ENCODE results near the gene FAM181A. TPM values are rescaled to one million over a fixed set of nuclear protein-coding genes. Genes with fewer than 3 reads are reported as not detected.
A peak's percentile ranks its signal among the peaks of the same experiment; 100 is the strongest.

The FAM181A gene
- total RNA-seq, 2 experiments from 2014 or later: not detected

- peaks cover 96% of the 10 kb centered on the region for H3K4me1 Mint-ChIP-seq
- no peak for DNase-seq
- H3K36me3 Mint-ChIP-seq (ENCODE audit: low read depth): peaks cover 55% of the 10 kb centered on the region
- H3K9me3 Mint-ChIP-seq: no peaks in the 10 kb centered on the region
- ChIA-PET CTCF (interaction anchor here (0.5 to 13.3 kb wide), 3 partner anchors 13 to 777 kb away, joined by 3 to 156 read pairs (median 88); no protein-coding TSS in a partner anchor), POLR2A (interaction anchor here (3.1 to 12.1 kb wide), 4 partner anchors 11 to 43 kb away, joined by 18 to 616 read pairs (median 20); partner anchors contain the start of gene ASB2)
- H3K27ac Mint-ChIP-seq: peak overlapping the region; percentile 99
- peak overlapping the region; percentile 91 for H3K4me3 Mint-ChIP-seq
- no peaks in the 10 kb centered on the region for H3K27me3 Mint-ChIP-seq
These were observed 30.2 kb downstream of the FAM181A start for GRCh38 chr14:93957333-93957710.

- CTCF ChIA-PET: interaction anchor here (0.5 to 13.3 kb wide), 8 partner anchors 12 to 843 kb away, joined by 3 to 156 read pairs (median 4); no protein-coding TSS in a partner anchor
- Mint-ChIP-seq H3K27ac (peak overlapping the region; percentile 99), H3K4me3 (peak overlapping the region; percentile 91)
These were observed 30.8 kb downstream of the FAM181A start for GRCh38 chr14:93957751-93958566.

GRCh38 chr14:93958567-93959238 lies 31.6 kb downstream of the FAM181A start:
- H3K4me1 Mint-ChIP-seq: peaks cover 96% of the 10 kb centered on the region
- ChIA-PET CTCF (interaction anchor here (0.9 to 13.3 kb wide), 10 partner anchors 12 to 843 kb away, joined by 3 to 156 read pairs (median 4); partner anchors contain the start of gene ASB2), POLR2A (interaction anchor here (0.9 to 12.1 kb wide), 13 partner anchors 9 to 170 kb away, joined by 3 to 616 read pairs (median 4); partner anchors contain the start of genes ASB2, DDX24, IFI27L1 and OTUB2)
- H3K27me3 Mint-ChIP-seq: no peaks in the 10 kb centered on the region
- DNase-seq: no peak
- H3K9me3 Mint-ChIP-seq: no peaks in the 10 kb centered on the region
- H3K36me3 Mint-ChIP-seq (ENCODE audit: low read depth): peaks cover 45% of the 10 kb centered on the region
- peak overlapping the region; percentile 75 for H3K4me3 Mint-ChIP-seq
- peak overlapping the region; percentile 99 for H3K27ac Mint-ChIP-seq

More at GRCh38 chr14:93957751-93958566, 30.8 kb downstream of the FAM181A start:
- H3K27me3 Mint-ChIP-seq: no peaks in the 10 kb centered on the region
- H3K36me3 Mint-ChIP-seq (ENCODE audit: low read depth): peaks cover 49% of the 10 kb centered on the region
- peaks cover 96% of the 10 kb centered on the region for H3K4me1 Mint-ChIP-seq
- POLR2A ChIA-PET: interaction anchor here (1.0 to 12.1 kb wide), 11 partner anchors 8 to 170 kb away, joined by 3 to 616 read pairs (median 4); partner anchors contain the start of genes ASB2 and OTUB2
- no peak for DNase-seq
- no peaks in the 10 kb centered on the region for H3K9me3 Mint-ChIP-seq

- Mint-ChIP-seq H3K4me3 (peak overlapping the region; percentile 75), H3K27ac (peak overlapping the region; percentile 99), H3K36me3 (ENCODE audit: low read depth) (peaks cover 43% of the 10 kb centered on the region), H3K9me3 (no peaks in the 10 kb centered on the region), H3K27me3 (no peaks in the 10 kb centered on the region), H3K4me1 (peaks cover 96% of the 10 kb centered on the region)
- DNase-seq: peak; percentile 96
- ChIA-PET CTCF (interaction anchor here (0.9 to 13.3 kb wide), 10 partner anchors 11 to 844 kb away, joined by 3 to 156 read pairs (median 4); partner anchors contain the start of gene ASB2), POLR2A (interaction anchor here (0.9 to 12.1 kb wide), 17 partner anchors 9 to 169 kb away, joined by 3 to 616 read pairs (median 4); partner anchors contain the start of genes ASB2, DDX24, IFI27L1 and OTUB2)
These were observed 32.3 kb downstream of the FAM181A start for GRCh38 chr14:93959239-93960107.

GRCh38 chr14:93960108-93960475 lies 32.9 kb downstream of the FAM181A start:
- Mint-ChIP-seq H3K36me3 (ENCODE audit: low read depth) (peaks cover 43% of the 10 kb centered on the region), H3K4me3 (peak overlapping the region; percentile 75), H3K4me1 (peaks cover 96% of the 10 kb centered on the region), H3K27ac (peak overlapping the region; percentile 99), H3K27me3 (no peaks in the 10 kb centered on the region), H3K9me3 (peaks cover 5% of the 10 kb centered on the region)
- ChIA-PET POLR2A (interaction anchor here (0.9 to 12.1 kb wide), 12 partner anchors 7 to 120 kb away, joined by 3 to 616 read pairs (median 5); partner anchors contain the start of genes ASB2, CCDC197, DDX24 and IFI27L1), CTCF (interaction anchor here (1.0 to 13.3 kb wide), 8 partner anchors 10 to 41 kb away, joined by 3 to 156 read pairs (median 4); partner anchors contain the start of gene ASB2)
- no peak for DNase-seq

- Mint-ChIP-seq H3K27ac (peak overlapping the region; percentile 100), H3K27me3 (no peaks in the 10 kb centered on the region), H3K9me3 (peaks cover 8% of the 10 kb centered on the region), H3K36me3 (ENCODE audit: low read depth) (peaks cover 47% of the 10 kb centered on the region), H3K4me1 (peaks cover 97% of the 10 kb centered on the region), H3K4me3 (peak overlapping the region; percentile 58)
- CTCF ChIA-PET: interaction anchor here (1.0 to 13.3 kb wide), 10 partner anchors 10 to 43 kb away, joined by 3 to 156 read pairs (median 4); partner anchors contain the start of gene ASB2
- DNase-seq: no peak
- POLR2A ChIA-PET: interaction anchor here (1.0 to 12.1 kb wide), 9 partner anchors 8 to 119 kb away, joined by 3 to 616 read pairs (median 15); partner anchors contain the start of genes ASB2, CCDC197, DDX24 and IFI27L1
These were observed 33.8 kb downstream of the FAM181A start for GRCh38 chr14:93960774-93961438.

- H3K4me3 Mint-ChIP-seq: peak overlapping the region; percentile 58
- ChIA-PET POLR2A (interaction anchor here (1.3 to 12.1 kb wide), 3 partner anchors 9 to 15 kb away, joined by 4 to 616 read pairs (median 14); partner anchors contain the start of gene ASB2), CTCF (interaction anchor here (1.0 to 13.3 kb wide), 6 partner anchors 9 to 42 kb away, joined by 3 to 156 read pairs (median 20); partner anchors contain the start of gene ASB2)
- H3K9me3 Mint-ChIP-seq: peaks cover 8% of the 10 kb centered on the region
- peaks cover 97% of the 10 kb centered on the region for H3K4me1 Mint-ChIP-seq
- H3K27me3 Mint-ChIP-seq: no peaks in the 10 kb centered on the region
- peak overlapping the region; percentile 100 for H3K27ac Mint-ChIP-seq
- peaks cover 55% of the 10 kb centered on the region for H3K36me3 Mint-ChIP-seq (ENCODE audit: low read depth)
- no peak for DNase-seq
These were observed 34.5 kb downstream of the FAM181A start for GRCh38 chr14:93961620-93962019.

- Mint-ChIP-seq H3K27me3 (no peaks in the 10 kb centered on the region), H3K27ac (peak overlapping the region; percentile 100), H3K4me1 (peaks cover 97% of the 10 kb centered on the region), H3K9me3 (peaks cover 8% of the 10 kb centered on the region), H3K36me3 (ENCODE audit: low read depth) (peaks cover 63% of the 10 kb centered on the region), H3K4me3 (peak overlapping the region; percentile 71)
- CTCF ChIA-PET: interaction anchor here (0.8 to 13.3 kb wide), 9 partner anchors 8 to 38 kb away, joined by 3 to 156 read pairs (median 8); partner anchors contain the start of gene ASB2
- peak; percentile 84 for DNase-seq
- POLR2A ChIA-PET: interaction anchor here (0.8 to 12.1 kb wide), 21 partner anchors 7 to 848 kb away, joined by 3 to 616 read pairs (median 4); partner anchors contain the start of genes ASB2, CCDC197, DDX24 and IFI27L1
These were observed 35.8 kb downstream of the FAM181A start for GRCh38 chr14:93962701-93963601.

GRCh38 chr14:93963692-93964091 lies 36.5 kb downstream of the FAM181A start:
- Mint-ChIP-seq H3K27me3 (no peaks in the 10 kb centered on the region), H3K4me1 (peaks cover 92% of the 10 kb centered on the region), H3K9me3 (peaks cover 8% of the 10 kb centered on the region), H3K4me3 (peak overlapping the region; percentile 28), H3K36me3 (ENCODE audit: low read depth) (peaks cover 66% of the 10 kb centered on the region), H3K27ac (peak overlapping the region; percentile 100)
- ChIA-PET CTCF (interaction anchor here (0.8 to 13.3 kb wide), 9 partner anchors 7 to 37 kb away, joined by 3 to 156 read pairs (median 8); partner anchors contain the start of gene ASB2), POLR2A (interaction anchor here (0.8 to 12.1 kb wide), 19 partner anchors 8 to 849 kb away, joined by 3 to 616 read pairs (median 4); partner anchors contain the start of genes ASB2, CCDC197, DDX24 and IFI27L1)
- no peak for DNase-seq

GRCh38 chr14:93964281-93964680 lies 37.1 kb downstream of the FAM181A start:
- no peak overlapping the region for H3K4me3 Mint-ChIP-seq
- no peak for DNase-seq
- no peaks in the 10 kb centered on the region for H3K27me3 Mint-ChIP-seq
- H3K4me1 Mint-ChIP-seq: peaks cover 92% of the 10 kb centered on the region
- POLR2A ChIA-PET: interaction anchor here (2.0 to 12.1 kb wide), 4 partner anchors 9 to 117 kb away, joined by 8 to 616 read pairs (median 41); partner anchors contain the start of genes ASB2, DDX24 and IFI27L1
- peak overlapping the region; percentile 100 for H3K27ac Mint-ChIP-seq
- peaks cover 8% of the 10 kb centered on the region for H3K9me3 Mint-ChIP-seq
- peaks cover 66% of the 10 kb centered on the region for H3K36me3 Mint-ChIP-seq (ENCODE audit: low read depth)
- CTCF ChIA-PET: interaction anchor here (2.0 to 4.2 kb wide), 3 partner anchors 24 to 37 kb away, joined by 5 to 52 read pairs (median 8); no protein-coding TSS in a partner anchor

Measured in activated CD4-positive, alpha-beta memory T cell treated with anti-CD3 and anti-CD28 coated beads, Interleukin-2, amount 10 ng/mL, durations not matched to agents 7 days and 5 days (primary cell).